ENCODE results near the gene MSH3.
"Not testable (repeated sequence)": the region's sequence is repeated elsewhere in the genome, so short reads cannot be mapped to it uniquely, and the experiment has no call there.

MSH3 gene

DNA sequence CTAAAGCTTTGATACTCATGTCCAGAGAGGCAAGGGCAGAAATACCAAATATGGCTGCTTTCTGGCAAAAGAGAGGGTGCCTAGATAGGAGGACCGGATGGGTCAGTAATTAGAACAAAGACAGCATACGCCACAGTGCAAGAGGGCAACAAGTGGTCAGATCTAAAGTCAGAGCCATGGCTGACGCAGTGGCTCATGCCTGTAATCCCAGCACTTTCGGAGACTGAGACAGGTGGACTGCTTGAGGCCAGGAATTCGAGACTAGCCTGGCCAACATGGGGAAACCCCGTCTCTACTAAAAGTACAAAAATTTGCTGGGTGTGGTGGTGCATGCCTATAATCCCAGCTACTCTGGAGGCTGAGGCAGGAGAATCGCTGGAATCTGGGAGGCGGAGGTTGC is 129.3 kb downstream of the MSH3 start:
- not testable (repeated sequence) for DNase-seq (ENCODE audit: extremely low spot score, insufficient read length, low read depth); FAIRE-seq

DNA sequence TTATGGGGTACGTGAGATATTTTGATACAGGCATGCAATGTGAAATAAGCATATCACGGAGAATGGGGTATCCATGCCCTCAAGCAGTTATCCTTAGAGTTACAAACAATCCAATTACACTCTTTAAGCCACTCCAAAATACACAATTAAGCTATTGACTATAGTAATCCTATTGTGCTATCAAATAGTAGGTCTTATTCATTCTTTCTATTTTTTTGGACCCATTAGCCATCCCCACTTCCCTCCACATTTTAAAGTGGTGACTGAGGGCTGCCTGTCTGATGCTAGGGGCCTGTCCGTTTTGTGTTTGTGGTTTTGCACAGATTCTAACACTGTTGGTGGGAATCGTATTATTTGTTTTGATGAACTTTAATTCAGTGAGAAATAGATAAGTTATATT is 130.0 kb downstream of the MSH3 start:
- DNase-seq (ENCODE audit: extremely low spot score, insufficient read length, low read depth) (no peak), FAIRE-seq (no peak)

DNA sequence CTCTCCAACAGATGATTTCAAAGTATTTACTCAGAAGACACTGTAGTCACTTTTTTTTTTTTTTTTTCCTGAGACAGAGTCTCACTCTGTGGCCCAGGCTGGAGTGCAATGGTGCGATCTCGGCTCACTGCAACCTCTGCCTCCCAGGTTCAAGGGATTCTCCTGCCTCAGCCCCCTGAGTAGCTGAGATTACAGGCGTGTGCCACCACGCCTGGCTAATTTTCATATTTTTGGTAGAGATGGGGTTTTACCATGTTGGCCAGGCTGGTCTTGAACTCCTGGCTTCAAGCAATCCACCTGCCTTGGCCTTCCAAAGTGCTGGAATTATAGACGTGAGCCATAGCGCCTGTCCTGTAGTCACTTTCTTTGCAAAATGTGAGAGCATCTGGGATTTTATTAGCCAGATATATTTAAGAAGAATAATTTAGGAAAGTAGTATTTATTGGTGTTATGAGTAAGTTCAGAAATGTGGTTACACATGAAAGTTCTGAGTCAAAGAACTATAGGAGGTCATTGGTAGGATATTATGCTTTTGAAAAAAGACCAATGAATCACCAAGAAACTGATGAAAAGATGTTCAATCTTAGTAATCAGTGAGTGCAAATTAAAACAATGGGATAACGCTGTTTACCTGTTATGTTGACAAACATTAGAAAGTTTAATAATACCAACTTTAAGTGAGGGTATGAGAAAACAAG is 135.0 kb downstream of the MSH3 start:
- not testable (repeated sequence) for DNase-seq (ENCODE audit: extremely low spot score, insufficient read length, low read depth); FAIRE-seq

DNA sequence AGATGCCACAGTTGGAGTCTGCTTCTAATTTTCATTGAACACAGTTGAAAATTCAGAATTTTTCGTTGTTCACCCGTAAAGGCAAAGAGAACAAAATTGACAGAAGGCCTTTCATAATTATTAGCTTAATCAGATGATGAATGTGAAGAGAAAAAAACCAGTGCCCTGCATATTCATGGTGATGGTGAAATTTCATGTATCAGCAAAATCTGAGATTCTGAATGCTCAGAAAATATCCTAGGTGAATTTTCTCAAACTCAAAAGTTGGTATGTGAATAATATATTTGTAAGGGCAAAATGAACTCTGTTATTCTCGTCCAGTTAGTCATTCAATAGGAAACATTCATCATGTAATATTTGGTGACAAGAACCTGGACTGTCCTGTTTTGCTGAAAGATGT is 136.2 kb downstream of the MSH3 start:
- DNase-seq (ENCODE audit: extremely low spot score, insufficient read length, low read depth) (no peak), FAIRE-seq (no peak)

DNA sequence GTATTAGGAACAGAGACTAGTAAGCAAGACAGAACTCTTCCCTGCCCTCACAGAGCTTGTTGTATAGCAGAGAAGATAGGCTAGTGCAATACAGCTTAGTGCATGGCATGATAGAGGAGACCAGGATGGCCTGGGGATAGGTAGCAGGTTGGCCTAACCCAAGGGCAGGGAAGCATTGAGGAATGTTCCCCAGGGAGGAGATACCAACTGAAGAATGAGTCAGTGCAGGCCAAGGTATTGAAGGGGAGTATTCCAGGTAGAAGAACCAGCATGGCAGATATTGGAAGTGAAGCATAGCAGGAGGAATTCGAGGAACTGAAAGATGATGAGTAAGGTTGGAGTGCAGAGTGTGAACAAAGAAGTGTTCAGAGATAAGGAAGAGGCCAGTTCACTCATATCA is 138.9 kb downstream of the MSH3 start:
- FAIRE-seq (no peak), DNase-seq (ENCODE audit: extremely low spot score, insufficient read length, low read depth) (no peak)

DNA sequence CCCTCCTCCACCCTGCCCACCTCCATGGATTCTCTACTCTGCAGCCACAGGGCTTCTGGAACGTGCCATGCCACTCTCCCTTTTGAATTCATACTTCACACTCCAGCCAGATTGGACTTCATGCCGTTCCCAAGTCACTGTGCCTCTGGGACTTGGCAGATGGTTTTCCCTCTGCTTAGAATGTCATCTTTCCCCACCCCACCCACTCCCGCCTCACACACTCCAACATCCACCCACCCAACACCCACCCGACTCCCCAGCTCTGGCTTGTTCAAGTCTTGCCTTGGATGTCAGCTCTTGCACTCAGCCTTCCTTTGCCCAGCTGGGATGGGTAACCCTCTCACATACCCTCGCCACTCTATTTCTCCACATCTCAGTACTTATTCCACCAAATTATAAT is 142.4 kb downstream of the MSH3 start:
- DNase-seq (ENCODE audit: extremely low spot score, insufficient read length, low read depth), result no peak
- FAIRE-seq, result no peak

DNA sequence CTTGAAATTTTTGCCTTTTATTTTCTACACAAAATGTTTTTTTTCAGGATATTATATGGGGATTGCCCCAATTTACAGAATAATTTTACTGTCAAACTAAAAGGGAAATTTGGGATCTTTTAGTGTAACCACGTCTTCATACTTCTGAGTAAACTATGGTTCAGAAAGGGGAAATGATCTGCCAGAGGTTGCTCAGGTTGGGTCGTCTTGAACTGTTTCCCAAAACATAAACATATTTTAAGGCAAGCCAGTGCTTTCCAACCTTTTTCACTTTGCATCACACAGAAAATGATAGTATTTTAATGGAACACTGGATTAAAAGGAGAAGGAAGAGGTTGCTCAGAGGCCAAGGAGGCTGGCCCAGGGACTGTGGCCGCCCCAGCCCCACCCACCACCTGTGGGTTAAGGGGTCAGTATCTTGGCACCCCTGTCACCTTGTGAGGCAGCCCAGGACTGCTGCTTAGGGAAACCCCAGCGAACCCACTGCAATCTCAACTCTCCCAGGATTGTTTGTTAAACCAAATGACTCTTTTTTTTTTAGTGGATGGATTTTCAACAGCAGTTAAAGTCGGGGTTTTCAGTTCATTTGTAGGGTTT is 143.1 kb downstream of the MSH3 start:
- peak; percentile 15 for FAIRE-seq
- DNase-seq (ENCODE audit: extremely low spot score, insufficient read length, low read depth), result no peak

DNA sequence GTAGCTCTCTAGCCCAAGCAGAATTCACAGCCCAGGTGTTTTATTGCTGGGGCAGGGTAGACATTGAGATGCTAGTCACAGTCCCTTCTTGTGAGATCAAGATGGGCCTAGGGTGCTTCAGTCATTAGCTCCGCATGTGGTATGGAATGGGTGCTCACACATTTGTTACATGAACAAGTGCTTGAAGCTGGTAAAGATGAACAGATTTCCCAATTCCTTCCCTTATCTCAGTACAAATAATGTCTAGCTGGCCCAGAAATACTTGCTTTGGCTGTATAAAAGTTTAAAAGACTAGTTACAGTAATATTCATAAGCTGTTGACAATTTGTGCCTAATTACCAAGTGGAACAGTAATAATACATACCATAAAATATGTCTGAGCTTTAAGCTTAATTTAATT is 143.7 kb downstream of the MSH3 start:
- DNase-seq (ENCODE audit: extremely low spot score, insufficient read length, low read depth) (no peak), FAIRE-seq (no peak)

DNA sequence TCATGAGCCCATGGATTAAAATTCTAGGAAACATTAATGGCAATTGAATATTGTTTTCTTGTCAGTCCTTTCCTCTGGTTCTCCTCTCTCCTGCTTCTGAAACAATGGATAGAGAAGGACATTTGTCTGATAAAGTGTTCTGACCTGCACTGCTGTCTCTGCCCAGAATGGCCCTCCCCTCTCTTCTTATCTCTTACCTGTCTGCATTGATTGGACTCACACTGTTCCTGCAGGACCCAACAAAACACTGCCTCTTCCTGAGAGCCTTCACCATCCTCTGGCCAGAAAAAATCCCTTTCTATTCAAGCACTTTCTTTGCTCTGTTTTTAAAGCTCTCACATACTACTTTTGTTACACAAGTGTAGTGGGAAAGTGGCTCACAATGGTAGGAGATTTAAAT is 144.2 kb downstream of the MSH3 start:
- FAIRE-seq (no peak), DNase-seq (ENCODE audit: extremely low spot score, insufficient read length, low read depth) (no peak)

DNA sequence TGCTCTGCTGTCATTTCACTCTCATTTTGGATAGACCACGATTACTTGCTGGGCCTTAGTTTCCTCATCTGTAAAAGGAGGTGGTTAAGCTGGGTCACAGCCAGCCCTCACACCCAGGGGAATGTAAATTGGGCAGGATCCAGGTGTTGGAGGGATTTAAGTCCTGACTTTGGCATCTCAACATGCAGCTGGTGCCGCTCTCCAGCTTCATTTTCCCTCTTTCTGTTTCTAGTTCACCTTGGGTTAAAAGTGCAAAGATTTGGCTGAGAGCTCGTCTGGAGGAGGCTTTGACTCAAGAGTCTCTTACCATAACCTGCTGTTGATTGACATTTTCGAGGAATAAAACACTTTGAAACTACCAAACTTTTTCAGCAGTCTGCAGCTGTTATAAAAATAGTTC is 144.6 kb downstream of the MSH3 start:
- DNase-seq (ENCODE audit: extremely low spot score, insufficient read length, low read depth) (no peak), FAIRE-seq (no peak)

DNA sequence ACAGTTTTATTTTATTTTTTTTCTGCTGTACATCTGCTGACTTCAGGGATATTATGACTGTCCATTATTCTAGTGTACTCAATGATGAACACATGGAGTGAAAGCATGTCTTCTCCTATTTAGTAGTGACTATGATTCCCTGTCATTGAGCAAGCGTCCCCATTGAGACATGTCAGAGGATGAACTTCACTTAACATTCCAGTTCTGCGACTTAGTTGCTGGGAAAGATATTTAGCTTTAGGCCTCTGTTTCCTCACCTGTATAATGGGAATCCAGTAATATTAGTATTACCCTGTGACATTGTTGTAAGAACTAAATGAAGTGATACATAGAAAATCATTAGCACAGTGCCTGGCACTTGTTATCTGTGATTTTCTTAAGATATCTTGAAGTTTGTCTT is 145.1 kb downstream of the MSH3 start:
- no peak for DNase-seq (ENCODE audit: extremely low spot score, insufficient read length, low read depth)
- no peak for FAIRE-seq

DNA sequence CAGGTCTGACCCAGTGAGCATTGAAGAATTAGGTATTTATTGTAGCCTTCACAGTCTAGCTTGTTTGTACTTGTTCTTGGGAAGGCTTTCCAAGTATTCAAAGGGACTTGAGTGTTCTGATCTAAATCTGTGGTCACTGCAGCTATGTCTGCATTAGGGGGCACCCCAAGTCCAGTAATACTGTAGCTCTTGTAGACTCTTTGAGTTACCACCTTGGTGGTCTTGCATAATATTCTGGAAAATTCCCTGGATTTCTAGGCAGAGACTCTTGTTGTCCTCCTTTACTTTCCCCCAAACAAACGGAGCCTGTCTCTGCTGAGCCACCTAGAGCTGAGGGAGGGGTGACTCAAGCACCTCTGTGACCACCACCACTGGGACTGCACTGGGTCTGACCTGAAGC is 149.9 kb downstream of the MSH3 start:
- FAIRE-seq (no peak), DNase-seq (ENCODE audit: extremely low spot score, insufficient read length, low read depth) (no peak)

DNA sequence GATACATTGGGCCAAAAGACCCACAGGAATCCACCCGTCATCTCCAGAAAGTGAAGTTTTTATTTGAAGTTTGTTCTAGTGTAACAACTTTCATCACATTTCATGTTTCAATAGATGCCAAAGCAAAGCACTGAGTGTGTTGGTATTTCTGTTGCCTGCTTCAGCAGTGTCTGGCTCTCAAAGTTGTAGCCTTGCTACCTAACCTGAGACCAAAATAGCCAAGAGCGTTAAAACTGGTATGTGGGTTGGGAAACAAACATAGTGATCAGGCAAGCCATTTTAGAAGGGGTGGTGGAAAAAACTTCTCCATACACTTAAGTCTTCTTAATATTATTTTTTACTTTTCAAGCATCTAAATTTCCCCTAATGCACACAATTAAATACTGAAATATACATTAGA is 150.6 kb downstream of the MSH3 start:
- DNase-seq (ENCODE audit: extremely low spot score, insufficient read length, low read depth) (no peak), FAIRE-seq (no peak)

DNA sequence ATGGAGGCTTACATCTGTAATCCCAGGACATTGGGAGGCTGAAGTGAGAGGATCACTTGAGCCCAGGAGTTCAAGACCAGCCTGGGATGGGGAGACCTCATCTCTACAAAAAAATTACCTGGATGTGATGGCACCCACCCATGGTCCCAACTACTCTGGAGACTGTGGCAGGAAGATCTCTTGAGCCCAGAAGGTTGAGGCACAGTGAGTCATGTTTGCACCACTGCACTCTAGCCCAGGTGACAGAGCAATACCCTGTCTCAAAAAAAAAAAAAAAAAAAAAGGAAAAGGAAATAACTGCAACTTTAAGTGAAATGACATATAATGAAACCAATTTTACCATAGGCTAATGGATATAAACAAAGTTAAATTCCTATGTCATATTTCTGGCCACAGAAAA is 152.5 kb downstream of the MSH3 start:
- no peak for DNase-seq (ENCODE audit: extremely low spot score, insufficient read length, low read depth)
- FAIRE-seq, result no peak

DNA sequence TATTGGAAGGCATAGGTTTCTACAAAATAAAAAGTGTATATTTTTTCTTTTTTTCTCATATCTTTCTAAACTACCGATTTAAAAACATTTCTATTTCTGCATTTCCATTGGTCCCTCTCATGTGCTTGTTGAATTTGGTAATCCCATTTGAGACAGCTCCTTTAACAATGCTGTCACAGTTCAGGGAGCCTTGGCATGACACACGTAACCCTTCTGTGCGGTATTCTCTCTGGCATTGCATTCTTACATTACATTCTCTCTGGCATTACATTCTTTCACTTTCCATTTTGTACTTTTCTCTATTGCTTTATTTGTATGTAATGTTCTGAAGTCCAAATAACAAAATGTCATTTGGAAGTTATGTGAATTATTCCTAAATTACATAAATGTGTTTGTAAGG is 155.0 kb downstream of the MSH3 start:
- DNase-seq (ENCODE audit: extremely low spot score, insufficient read length, low read depth), result no peak

DNA sequence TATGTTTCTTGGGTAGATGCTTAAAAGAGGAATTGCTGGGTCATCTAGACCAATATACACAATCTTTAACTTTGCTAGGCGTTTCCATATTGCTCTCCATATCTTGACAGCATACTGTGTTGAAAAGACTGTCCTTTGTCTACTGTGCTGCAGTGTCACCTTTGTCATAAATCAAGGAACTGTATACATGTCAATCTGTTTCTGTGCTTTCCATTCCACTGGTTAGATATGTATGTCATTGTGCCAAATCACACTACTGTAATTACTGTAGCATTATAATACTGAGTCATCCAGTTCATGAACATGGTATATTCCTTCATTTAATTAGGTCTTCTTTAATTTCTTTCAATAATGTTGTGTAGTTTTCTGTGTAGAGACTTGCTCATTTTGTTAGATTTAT is 156.0 kb downstream of the MSH3 start:
- no peak for DNase-seq (ENCODE audit: extremely low spot score, insufficient read length, low read depth)
- FAIRE-seq, result no peak

More for the DNA sequence above, 155.0 kb downstream of the MSH3 start:
- peak; percentile 15 for FAIRE-seq

DNA sequence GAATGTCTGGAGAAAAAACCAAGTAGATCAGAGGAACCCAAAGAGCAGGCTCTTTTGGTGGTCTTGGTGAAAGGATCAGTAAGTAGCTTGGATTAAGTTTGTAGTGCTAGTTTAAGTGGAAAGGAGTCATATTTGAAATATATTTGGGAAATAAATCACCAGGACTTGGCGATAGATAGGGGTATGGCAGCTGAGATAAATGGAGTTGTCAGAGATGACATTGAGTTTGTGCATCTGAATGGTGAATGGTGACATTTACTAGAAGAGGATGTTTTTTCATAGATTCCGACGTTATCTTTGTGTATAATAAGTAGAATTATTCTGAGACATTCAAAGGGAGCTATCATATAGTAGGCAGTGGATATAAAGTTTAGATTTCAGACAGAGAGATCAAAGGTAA is 162.1 kb downstream of the MSH3 start:
- FAIRE-seq (no peak), DNase-seq (ENCODE audit: extremely low spot score, insufficient read length, low read depth) (no peak)

DNA sequence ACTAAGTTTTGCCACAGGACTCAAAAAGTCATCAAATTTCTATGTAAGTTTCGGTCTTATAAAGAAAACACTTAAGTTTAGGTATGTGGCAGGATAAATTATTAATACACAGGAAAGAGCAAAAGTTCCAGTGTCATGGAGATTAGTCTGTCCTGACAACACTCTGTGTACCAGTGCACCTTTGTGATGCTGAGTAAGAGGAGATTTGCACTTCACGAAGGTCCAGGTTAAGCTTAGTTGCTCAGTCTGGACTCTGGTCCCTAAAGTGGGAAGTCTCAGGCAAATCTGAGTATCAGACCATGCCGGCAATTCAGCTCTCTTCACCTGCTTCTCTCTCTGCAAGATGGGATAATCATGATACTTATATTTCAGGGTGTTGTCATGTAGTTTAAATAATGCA is 166.2 kb downstream of the MSH3 start:
- DNase-seq (ENCODE audit: extremely low spot score, insufficient read length, low read depth) (no peak), FAIRE-seq (no peak)

DNA sequence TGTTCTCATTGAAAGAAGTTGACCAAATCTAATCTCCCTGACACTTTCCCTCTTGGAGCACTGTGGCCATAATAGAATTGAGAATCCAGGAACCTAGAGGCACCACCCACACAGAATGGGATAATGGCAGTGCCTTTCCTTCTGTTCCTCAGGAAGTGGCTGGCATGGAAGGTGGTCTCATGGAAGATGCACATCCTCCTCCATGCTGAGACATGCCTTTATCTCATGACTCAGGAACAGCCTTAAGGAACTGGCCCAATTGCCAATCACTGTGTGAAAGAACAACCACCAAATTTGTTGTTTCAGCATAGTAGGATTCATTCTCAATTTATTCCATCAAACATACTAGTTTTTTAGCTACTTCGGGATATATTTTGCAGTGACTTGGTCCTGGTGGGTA is 168.2 kb downstream of the MSH3 start:
- FAIRE-seq (no peak), DNase-seq (ENCODE audit: extremely low spot score, insufficient read length, low read depth) (no peak)

DNA sequence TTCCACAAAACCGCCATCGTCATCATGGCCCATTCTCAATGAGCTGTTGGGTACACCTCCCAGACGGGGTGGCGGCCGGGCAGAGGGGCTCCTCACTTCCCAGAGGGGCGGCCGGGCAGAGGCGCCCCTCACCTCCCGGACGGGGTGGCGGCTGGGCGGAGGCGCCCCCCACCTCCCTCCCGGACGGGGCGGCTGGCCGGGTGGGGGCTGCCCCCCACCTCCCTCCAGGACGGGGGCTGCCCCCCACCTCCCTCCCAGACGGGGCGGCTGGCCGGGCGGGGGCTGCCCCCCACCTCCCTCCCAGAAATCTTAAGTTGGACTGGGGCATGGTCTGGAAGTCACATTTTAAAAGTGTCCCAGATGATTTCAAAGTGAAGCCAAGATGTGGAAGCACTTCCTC is 169.7 kb downstream of the MSH3 start:
- not testable (repeated sequence) for FAIRE-seq; DNase-seq (ENCODE audit: extremely low spot score, insufficient read length, low read depth)

DNA sequence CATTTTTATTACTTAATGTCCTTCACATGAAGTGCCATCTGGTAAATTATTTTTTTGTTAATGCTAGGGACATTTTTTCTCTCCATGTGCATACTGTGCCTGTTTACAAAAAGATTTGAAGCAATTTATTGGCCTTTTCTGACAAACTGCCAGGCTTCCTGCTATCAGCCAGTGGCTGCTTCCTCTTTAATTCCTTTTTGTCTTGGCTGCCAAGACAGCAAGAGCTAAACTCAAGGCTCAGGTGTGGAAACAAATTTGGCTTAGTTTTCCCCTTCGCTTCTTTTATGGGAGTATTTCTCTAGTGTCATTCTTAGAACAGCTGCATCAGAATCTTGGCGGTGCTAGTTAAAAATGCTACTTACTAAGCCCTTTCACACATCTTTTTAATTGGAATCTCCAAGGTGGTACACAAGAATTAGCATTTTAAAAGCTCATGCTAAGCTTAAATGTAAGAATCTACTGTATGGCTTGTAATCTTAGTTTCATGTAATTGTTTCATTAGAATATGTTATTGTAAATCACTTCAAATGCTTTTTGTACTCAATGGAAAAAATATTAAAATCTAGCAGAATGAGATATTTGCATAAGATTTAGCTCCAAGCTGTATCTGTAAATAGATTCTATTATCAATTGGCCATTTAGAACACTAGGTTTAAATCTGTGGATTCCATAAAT is 171.5 kb downstream of the MSH3 start:
- DNase-seq (ENCODE audit: extremely low spot score, insufficient read length, low read depth) (no peak), FAIRE-seq (no peak)

DNA sequence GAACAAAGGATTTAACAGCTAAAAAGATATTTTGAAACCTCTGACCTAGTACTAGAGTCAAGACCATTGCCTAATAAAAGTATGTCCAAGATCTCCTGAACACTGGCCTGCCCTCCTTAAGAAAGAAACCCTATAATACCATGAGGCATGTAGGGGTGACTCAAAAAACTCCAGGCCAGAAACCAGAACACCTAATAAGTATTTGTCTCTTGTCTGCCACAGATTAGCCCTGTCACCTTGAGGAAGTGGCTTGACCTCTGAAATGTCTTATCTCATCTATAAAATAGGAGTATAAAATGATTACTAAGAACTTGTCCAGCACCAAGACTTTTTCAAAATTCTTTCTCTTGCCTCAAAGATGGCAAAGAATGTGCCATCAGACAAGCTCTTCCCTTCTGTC is 180.3 kb downstream of the MSH3 start:
- DNase-seq (ENCODE audit: extremely low spot score, insufficient read length, low read depth), result no peak
- no peak for FAIRE-seq
